Measurements from ENCODE around the gene GRIA4.

DNA sequence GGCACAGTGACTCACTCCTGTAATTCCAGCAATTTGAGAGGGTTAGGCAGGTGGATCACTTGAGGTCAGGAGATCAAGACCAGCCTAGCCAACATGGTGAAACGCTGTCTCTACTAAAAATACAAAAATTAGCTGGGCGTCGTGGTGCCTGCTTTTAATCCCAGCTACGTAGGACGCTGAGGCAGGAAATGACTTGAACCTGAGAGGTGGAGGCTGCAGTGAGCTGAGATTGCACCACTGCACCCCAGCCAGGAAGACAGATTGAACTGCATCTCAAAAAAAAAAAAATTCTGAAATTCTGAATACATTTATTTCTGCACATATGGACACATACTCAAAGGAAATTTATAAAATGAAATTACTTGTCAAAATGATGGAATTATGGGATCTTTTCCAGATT, 103.2 kb downstream of the GRIA4 start:
- TF ChIP-seq, protein P1, sequence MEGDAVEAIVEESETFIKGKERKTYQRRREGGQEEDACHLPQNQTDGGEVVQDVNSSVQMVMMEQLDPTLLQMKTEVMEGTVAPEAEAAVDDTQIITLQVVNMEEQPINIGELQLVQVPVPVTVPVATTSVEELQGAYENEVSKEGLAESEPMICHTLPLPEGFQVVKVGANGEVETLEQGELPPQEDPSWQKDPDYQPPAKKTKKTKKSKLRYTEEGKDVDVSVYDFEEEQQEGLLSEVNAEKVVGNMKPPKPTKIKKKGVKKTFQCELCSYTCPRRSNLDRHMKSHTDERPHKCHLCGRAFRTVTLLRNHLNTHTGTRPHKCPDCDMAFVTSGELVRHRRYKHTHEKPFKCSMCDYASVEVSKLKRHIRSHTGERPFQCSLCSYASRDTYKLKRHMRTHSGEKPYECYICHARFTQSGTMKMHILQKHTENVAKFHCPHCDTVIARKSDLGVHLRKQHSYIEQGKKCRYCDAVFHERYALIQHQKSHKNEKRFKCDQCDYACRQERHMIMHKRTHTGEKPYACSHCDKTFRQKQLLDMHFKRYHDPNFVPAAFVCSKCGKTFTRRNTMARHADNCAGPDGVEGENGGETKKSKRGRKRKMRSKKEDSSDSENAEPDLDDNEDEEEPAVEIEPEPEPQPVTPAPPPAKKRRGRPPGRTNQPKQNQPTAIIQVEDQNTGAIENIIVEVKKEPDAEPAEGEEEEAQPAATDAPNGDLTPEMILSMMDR (conservative IDR thresholded peaks at IDR 0.05 in 1 of 2, IDR thresholded peaks at IDR 0.05 in 1 of 2; ENCODE audit: low read depth in 1 of 2, low read length in 2 of 2): no peak
- no peak for TF ChIP-seq EZH2 (IDR thresholded peaks at IDR 0.05; ENCODE audit: low read length, missing control alignments)

All from fibroblast of lung (primary cell).